GM12872 (cell line): ENCODE measurements around the gene AKAP9.

Experiments
- CTCF ChIP-seq: IDR thresholded peaks from 3 replicates; pipeline ENCODE4 v1.5.1; 2011; ENCODE audit warnings: low read depth, mild to moderate bottlenecking, low read length, moderate library complexity; ENCODE audit not compliant: insufficient read depth

The AKAP9 gene

GRCh38 chr7:92119213-92119759 lies 178.6 kb downstream of the AKAP9 start:
- TF ChIP-seq CTCF = no peak

- TF ChIP-seq CTCF = no peak
These were observed 181.0 kb downstream of the AKAP9 start for GRCh38 chr7:92121681-92122080.

DNA sequence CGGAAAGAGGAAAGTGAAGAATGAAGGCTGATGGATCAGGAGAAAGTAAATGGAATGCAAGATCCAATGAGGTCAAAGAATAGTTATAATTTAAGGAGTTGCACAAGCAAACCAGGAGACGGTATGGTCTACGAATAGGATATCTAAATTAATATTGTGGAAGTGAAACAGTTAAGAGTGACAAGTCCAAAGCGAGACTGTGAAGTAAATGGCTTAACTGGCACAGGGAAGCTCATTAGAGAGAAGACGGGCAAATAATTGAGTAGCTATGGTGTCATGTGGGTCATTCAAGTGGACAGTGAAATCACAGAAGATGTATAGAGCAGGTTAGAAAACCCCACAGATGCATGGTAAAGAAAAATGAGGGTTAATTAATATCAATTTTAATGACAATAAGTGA lies 190.4 kb downstream of the AKAP9 start:
- TF ChIP-seq CTCF = no peak

- no peak for TF ChIP-seq CTCF
These were observed 191.2 kb downstream of the AKAP9 start for GRCh38 chr7:92131764-92132330.

DNA sequence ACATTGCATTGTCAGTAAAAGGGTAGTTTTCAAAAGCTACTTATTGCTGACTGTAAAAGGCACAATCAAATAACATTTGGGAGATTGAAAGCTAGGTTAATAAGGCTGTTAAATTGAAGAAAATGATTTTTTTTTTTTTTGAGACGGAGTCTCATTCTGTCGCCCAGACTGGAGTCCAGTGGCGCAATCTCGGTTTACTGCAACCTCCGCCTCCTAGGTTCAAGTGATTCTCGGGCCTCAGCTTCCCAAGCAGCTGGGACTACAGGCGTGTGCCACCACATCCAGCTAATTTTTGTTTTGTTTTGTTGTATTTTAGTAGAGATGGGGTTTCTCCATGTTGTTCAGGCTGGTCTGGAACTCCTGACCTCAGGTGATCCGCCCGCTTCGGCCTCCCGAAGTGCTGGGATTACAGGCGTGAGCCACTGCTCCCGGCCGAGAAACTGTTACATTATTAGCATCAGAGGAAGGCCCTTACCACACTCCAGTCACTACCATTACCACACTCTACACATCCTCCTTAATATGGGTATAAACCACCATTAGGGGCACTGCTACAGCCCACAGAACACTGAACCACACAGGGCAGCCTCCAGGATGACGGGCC lies 192.6 kb downstream of the AKAP9 start:
- TF ChIP-seq CTCF = no peak

DNA sequence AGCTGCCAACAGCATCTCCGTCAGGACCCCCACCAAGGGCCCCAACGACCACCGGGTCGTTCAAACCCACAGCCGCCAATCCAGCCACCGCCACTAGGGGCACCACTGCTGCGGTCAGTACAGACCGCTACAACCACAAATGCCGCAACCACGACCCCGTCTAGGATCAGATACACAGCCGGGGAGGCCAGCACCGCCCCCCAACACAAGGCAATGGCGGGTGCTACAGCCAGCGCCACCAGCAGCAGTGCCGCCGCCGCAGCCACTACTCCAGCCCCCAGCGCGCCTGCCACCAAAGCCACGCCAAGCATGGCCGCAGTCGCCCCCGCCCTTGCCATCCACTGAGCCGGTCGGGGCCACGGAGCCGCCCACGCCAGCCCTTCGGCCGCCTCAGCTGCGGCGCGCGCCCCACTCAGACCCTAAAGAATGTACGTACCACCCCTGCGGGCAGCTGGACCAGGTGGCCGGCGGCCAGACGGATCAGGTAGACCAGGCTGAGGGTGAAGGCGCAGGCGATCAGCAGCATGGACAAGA lies 193.1 kb downstream of the AKAP9 start:
- peak; percentile 84 for TF ChIP-seq CTCF

GRCh38 chr7:92134271-92135051 lies 193.8 kb downstream of the AKAP9 start, which contains the start of gene CYP51A1:
CYP51A1 (minus strand) TSS chr7:92134477; CDS start chr7:92134364, 113 bp downstream.
- TF ChIP-seq CTCF = no peak
